Fibroblast of skin of right biceps (primary cell): ENCODE measurements around the gene TNNI3K.

Source experiments
- DNase-seq: peaks from one replicate; pipeline ENCODE4 v3.0.0-alpha.2; 2013

The TNNI3K gene

DNA sequence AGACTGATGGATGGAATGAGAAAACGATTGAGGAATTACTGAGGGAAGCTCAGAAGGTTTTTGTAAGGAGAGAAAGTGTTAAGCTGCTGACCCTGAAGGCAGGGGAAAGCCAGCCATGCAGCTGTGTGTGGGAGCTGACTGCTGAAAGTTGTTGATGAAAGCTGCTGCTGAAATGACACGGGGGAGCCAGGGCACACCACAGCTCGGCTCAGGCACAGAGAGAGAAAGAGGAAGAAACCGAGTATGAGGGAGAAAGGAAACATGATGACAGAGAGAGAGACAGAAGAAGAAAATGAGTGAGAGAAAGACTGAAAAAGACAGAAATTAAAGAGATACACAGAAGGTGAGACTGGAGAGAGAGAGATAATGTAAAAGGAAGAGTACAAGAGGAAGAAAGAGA, 161.7 kb downstream of the TNNI3K start:
- no peak for DNase-seq

DNA sequence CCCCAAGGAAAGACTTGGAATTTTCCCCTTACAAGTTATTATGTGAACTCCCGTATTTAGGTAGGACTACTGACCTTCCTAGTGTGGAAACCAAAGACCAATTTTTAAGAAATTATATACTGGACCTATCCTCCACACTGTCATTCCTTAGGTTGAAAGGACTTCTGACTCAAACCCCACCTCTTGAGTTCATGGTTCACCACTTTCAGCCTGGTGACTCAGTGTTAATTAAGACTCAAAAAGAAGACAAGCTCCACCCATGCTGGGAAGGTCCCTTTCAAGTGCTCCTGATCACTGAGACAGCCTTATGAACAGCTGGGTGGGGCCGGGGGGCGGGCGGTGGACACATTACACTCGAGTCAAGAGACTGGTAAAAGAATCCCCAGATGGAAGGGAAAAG, 164.1 kb downstream of the TNNI3K start:
- DNase-seq: no peak

DNA sequence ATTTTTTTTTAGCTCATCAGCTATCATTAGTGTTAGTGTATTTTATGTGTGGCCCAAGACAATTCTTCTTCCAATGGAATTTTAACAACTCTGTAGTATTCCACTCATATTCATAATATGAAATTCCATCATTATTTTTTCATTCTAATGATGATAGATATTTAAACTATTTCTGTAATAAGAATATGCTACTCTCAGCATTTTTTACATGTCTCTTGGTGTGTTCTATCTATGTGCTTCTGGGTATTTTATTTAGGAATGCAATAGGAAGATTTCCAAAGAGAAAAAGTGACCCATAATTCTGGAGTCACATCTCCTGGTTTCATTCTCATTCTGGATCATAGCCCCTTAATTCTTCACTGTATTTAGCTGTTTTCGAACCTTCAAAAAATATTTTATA, 167.7 kb downstream of the TNNI3K start:
- no peak for DNase-seq

DNA sequence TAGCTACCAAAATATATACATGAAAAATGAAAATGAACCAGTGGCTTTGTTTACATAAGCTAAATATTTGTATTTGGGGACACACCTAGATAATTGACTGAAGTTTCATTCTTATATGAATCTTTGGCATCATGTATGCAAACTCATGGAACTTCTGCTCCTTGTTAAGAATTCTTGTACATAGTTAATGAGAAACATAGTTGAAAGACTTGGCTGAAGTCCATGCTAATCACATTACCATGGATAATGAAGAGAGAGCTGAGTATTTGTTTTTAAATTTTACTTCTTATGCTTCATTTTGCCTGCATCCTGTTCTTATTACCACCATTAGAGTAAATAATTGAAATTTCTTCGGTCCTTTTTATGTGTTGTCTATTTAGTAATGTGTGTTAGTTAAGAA, 168.4 kb downstream of the TNNI3K start:
- DNase-seq: no peak

DNA sequence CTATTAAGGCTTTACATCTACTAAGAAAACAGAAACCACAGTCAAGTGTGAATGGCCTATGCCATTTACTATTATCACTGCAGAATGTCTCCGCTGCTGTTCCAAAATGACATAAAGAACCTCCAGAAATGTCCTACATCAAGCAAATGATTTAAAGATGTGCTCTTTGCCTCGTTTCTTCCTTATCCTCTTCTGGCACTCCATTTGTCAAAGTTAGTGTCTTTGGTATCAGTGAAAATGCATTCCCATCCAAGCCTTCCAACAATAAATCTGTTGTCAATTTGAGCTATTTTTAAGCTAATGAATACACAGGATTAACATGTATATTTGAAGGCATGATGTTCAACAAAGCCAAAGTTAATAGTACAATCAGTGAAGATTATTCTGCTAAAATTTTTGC, 171.6 kb downstream of the TNNI3K start:
- DNase-seq: no peak

DNA sequence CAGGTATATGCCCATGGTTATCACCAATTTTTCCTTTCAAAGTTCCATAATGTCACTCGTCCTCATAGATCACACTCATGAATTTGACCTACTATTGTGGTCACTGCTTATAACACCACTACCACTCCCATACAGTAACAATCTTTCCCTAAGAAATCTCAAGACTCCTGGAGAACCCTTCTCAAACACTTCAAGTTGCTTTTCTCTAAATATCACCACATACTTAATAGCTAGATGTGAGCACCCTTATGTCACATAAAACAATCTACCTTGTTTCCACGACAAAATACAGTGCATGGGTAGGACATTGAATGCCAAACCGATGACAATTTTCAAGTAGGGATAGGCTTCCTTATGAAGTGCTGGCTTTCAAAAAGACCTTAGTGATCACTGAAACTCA, 172.7 kb downstream of the TNNI3K start:
- no peak for DNase-seq

DNA sequence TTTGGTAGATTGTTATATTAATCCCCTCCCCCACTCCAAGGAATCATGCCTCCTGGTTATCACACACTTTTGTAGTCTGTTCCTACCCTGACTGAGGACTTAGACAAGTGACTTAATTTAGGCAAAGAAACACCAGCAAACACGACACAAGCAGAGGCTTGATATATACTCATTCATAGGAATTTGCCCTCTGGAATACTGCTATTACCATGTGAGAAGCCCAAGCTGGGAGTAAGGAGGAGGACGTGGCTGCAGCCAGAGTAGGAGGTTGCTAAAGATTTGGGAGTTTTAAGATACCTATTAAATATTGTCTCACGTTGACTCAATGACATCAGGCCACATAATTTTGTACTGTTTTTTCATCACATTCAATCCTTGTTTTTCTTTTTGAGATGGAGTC, 177.1 kb downstream of the TNNI3K start:
- no peak for DNase-seq

DNA sequence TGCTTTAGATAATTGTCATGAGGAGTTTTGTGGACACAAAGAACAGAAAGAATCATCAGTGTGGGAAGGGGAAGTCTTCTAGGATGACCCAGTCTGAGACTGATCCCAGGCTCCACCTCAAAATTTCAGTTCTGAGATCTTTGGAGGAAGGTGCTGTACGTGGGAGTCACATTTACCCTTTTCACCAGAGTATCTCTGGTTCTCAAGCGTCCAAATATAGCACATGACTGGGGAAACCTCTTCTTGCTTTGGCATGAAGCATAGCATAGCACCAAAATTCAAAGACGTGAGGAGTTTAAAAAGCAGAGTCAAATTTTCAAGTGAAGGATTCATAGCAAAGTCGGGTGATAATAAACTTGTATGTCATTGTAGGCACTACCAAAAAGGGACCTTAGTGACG, 180.7 kb downstream of the TNNI3K start:
- no peak for DNase-seq

DNA sequence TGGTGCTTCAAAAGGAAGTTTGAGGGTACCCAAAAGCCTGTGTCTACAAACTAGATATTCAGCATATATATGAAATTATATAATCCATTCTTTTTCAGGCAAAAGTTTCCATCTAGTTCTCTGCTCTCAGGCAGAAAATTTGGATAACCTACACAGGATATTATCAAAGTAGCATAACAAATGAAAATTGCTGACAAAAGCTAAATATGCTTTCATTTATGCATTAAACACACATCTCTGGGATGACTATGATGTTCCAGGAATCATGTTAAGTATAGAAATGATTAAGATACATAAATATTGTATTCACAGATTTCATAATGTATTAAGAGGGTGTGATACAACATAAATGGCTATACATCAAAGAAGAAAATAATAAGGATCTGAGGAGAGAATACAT, 184.4 kb downstream of the TNNI3K start:
- no peak for DNase-seq

DNA sequence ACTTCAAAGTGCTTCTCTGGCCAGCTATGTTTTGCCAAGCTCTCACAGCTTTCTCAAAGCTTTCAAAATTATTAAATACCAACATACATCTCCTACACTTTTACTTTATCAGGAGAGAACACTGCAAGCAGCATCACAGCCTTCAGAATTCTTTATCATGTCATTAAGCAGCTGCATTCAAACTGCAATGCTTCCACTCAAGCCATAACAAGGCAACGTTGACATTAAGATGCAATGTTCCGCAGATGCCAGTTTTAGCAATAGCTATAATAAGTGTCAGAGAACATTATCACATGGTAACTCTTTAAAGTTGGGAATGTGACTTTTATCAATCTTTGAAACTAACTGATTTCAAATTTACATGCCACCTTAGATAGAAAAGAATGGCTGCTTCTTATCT, 185.3 kb downstream of the TNNI3K start:
- no peak for DNase-seq

DNA sequence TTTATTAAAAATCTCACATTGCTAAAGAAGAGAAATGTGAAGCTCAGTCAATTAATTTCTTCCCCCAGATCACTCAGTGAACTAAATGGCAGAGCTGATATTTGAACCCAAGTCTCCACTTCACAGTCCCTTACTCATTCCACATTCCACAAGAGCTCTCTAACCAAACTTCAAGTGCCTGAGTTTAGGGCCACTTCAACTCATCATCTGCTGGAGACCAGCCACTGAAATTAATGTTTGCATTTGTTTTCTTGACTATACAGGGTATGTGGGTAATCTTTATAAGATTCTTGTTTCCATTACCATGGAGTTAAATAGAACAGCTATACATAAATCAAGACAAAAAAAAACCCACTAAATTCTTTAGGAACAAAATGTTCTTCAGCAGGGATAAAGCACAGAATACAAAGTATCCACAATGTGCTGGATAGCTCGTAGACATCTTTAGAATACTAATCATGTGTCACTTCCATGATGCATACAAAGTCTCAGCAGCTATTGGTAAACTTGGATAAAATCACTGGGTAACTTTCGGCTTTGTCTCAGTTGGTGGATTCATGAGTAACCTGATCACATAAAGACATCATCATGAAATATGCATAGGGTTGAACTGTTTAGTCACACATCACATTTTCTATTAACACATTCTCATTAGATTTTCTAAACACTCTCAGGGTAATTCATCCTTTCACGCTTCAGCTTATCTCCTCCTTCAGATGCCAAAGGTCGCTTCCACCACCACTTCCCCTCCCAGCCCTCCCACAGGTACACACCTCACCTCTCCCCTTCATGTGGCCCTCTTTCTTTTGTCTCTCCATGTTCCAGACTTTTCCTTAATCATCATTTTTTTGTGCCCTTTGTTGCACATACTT, 187.5 kb downstream of the TNNI3K start:
- DNase-seq: peak; percentile 65

DNA sequence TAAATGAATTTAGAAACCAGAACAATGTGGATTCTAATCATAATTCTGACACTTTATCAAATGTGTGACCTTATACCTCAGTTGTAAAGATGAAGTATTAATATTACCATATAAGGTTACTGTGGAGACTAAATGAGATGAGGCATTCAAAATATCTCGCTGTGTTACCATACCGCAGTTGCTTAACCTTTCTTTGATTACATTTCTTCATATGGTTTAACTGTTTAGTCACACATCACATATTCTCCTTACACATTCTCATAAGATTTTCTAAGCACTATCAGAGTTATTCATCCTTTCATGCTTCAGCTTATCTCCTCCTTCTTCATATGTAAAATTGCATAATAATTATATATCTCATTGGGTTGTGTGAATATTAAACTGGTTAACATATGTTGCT, 188.3 kb downstream of the TNNI3K start:
- peak; percentile 59 for DNase-seq

DNA sequence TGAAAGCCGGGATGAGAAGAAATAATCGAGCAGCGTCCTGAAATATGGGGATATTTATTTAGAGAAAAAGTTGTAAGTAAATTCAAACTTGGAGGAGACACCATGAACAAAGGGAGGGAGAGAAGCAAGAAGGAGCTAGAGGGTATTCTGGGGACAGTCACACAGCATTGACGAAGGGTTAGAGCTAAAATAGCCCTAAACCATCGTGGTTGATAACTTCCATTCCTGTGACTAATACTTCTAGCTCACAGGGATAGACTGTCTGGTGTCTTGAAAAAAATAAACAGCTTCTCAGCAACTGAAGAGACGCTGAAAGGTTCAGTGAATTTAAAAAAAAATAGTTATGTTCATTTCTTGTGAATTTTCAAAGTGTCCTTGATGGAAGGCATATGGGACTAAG, 190.5 kb downstream of the TNNI3K start:
- peak; percentile 57 for DNase-seq

DNA sequence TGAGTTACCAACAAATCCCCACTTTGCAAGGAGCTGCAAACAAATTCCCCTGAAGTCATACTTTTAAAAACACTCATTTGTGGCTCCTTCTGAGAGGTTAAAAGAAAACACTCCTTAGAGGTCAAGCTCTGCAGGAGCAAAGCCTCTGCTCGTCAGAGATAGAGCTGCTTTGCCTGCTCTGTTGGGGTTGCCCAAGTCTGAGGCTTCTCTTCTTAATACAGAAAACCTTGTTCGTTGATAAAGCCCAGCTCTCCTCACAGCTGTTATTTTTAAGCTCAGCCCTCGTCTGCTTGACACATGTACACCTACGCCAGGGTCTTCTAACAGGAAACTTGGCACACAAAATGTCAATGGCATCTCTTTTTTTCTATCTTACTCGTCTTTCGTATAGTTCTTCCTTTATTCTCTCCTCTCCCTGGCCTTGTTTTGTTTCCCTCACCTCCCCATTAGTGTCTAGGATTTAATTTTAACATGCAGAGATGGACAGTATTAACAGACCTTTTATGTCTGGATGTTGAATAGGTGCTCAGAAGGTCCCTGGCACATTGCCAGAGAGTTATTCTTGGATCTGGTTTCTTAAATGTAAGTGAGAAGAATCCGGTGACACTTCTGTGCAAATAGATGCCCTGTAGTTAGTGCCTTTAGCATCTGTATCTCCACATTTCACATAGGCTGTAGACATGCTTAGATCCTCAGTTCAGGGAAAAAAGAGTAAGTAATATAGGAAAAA, 191.2 kb downstream of the TNNI3K start:
- no peak for DNase-seq

DNA sequence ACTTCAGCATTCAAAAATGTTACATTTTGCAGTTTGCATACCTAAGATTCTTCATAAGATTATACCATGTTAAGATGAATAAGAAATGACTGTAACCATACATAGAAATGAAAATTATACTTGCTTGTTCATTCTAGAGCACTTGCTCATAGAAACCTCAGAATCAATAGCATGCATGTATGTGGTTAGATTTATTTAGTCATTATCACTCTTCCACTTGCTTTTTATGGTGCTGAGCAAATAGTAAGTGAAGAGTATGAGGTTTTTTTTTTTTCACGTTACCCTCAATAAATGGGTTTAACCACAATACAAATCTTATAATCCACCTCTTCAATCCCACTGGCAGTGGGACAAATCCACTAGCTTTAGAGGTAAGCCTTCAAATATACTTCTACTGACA, 192.5 kb downstream of the TNNI3K start:
- peak; percentile 78 for DNase-seq

DNA sequence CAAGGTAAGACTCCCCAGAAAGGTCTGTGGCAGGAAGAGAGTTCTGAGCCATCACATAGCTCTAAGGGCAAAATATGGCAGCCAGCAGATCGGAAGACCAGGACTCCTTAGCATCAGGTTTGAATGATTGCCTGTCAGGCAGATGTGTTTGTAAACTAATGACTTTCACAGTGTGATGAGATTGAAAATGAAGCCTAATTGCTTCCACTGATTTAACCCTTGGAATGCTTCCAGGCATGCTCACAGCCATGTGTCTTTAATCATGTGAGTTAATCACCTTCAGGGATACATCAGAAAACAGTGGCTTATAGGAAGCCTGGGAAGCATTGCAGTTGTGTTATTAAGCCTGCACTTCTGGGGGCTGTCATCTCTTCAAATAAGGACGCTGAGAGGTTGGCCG, 194.4 kb downstream of the TNNI3K start:
- no peak for DNase-seq

DNA sequence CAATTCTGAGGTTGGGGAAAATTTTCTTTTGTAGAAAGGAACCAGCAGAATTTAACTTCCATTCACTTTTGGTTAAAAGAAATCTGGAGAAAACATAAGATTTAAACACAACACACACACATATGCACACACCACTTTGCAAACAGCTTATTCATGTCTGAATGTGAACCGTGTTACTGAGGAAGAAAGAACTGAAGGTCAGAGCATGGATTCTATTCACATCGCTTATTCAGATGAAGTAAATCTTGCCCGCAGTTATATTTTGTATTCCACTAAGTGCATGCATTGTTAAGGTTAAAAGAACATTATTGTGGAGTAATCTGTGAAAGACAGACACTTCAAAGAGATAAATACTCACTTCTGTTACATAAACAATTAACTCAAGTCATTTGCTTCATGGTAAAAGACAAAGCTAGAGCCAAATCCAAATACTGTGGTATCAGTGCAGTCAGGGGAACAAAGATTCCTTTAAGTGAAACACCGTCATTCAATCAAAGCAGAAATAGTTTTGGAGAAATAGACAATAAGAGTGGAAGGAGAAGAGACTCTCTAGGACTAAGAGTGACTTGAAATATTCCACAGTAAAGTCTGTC, 195.3 kb downstream of the TNNI3K start:
- DNase-seq: no peak

DNA sequence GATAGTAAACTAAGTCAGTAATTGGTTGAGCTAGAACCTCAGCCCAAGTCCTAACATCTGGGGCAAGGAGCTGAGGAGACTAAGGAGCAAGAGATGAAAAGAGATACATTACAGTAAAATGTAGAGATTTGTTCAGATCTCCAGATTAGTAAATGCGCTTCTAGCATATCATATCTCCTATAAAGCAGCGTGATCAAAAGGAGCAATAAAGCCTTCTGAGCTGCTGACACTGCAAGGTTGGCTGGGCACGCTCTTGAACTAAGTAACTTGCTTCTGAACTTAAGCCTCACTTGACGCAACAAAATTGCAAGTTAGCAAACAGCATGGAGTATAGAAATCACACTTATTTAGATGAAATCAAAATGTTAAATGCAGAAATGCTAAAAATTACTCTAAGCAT, 196.3 kb downstream of the TNNI3K start:
- no peak for DNase-seq

DNA sequence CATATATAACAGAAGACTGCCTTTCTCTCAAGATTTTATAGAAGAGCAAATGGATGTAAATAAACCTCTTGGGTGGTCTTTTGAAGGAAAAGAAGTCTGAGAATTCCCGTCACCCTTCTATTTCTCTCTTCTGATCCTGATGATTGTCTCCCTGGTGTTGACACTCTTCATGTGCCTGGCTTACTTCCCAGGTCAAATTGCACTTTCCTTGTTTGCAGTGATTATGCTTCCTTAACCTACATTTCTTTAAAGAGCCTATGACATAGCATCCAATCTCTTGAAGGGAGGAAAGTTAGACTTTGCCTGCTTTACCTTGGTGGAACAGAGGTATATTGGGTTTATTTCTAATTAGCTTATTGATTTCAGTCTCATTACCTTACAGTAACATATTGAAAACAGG, 197.1 kb downstream of the TNNI3K start:
- no peak for DNase-seq

DNA sequence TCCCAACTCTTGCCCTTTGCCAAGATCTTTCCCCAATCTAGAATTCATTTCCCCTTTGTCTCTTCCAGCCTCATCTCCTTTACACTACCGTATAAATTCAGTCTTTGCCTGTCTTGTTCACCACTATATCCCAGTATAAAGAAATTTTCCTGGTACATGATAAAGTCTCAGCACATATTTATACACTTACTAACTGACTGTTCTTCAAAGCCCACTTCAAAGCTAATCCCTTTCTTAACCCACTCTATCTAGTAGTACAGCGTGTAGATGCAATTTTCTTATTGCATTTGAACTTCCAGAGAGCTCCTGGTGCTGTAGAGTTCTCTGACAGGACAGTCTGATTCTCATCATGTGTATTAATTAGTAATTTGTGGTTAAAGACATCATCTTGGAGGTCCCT, 199.1 kb downstream of the TNNI3K start:
- no peak for DNase-seq

DNA sequence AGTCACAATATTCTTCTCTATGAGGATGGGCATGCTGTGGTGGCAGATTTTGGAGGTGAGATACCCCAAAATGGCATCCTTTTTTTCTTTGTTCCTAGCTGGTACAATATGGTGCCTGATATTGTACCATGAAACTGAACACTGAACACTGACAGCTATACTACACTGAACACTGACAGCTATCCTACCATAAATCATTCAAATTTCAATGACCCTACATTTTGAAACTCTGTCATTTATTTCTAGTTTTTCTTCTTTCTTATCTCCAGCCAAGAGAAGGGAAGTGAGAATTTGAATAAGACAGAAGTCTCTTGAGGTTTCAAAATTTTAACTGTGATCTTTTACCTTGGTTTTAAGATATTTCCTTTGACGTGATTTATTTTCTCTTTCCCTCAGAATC, 200.9 kb downstream of the TNNI3K start:
- no peak for DNase-seq

DNA sequence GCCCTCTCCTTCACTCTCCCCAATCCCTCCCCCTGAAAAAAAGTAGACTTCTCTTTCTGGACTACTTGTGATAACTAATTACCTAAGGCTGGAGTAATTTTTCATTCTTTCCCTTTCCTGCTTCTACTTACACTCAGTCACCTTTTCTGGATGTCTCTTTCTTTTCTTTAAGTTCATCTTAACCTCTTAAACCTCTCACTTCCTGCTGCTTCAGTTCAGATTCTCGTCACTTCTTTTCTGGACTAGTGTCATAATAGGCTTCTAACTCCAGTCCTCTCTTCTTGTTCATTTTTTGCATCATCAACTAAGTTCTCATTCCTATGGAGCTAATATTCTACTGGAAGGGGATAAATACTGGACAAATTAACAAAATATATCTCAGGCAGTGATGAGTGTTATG, 201.8 kb downstream of the TNNI3K start:
- no peak for DNase-seq

DNA sequence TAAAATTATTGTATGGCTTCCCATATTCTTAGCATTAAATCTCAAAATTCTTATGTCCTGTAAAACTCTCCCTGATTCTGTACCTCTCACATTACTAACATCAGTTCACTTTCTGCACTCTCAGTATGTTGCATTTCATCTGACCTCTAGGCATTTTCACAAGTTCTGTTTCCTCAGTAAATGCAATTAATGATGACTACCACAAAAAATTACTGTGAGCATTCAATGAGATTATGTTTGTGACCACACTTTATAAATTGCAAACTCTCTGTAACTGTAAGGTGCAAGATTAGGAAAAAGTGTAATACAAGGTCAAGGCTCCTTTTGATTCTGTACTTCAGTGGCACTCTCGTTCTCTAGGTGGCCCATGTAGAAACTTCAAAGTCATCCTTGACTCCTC, 216.8 kb downstream of the TNNI3K start:
- no peak for DNase-seq

DNA sequence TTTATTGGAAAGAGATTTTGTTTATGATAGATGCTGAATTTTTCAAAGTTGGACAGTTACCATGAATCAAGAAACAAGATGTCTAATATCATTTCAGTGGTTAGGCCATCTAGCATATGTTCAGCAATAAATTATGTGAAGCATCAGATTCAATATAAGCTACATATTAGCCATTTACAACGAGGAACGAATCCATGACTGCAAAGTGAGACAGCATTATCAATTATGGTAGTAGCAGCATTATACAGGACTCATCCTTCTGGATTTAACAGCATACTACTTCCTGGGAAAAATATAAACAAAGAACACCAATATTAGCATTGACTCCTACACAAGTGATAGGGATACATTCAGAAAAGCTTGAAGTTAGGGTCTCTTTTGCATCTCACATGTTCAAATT, 218.1 kb downstream of the TNNI3K start:
- DNase-seq: no peak
